Stimulated activated CD8-positive, alpha-beta memory T cell treated with anti-CD3 and anti-CD28 coated beads, Interleukin-15, amount 100 ng/mL, for 24 hours (primary cell): ENCODE data around the gene KLHL2.
A peak's percentile ranks its signal among the peaks of the same experiment; 100 is the strongest.
"Not testable (repeated sequence)": the region's sequence is repeated elsewhere in the genome, so short reads cannot be mapped to it uniquely, and the experiment has no call there.

Experiments used
- DNase-seq: peaks from one replicate; pipeline ENCODE4 v3.0.0-alpha.2; 2020; ENCODE audit warnings: low read depth

The KLHL2 gene, protein sequence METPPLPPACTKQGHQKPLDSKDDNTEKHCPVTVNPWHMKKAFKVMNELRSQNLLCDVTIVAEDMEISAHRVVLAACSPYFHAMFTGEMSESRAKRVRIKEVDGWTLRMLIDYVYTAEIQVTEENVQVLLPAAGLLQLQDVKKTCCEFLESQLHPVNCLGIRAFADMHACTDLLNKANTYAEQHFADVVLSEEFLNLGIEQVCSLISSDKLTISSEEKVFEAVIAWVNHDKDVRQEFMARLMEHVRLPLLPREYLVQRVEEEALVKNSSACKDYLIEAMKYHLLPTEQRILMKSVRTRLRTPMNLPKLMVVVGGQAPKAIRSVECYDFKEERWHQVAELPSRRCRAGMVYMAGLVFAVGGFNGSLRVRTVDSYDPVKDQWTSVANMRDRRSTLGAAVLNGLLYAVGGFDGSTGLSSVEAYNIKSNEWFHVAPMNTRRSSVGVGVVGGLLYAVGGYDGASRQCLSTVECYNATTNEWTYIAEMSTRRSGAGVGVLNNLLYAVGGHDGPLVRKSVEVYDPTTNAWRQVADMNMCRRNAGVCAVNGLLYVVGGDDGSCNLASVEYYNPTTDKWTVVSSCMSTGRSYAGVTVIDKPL

DNA sequence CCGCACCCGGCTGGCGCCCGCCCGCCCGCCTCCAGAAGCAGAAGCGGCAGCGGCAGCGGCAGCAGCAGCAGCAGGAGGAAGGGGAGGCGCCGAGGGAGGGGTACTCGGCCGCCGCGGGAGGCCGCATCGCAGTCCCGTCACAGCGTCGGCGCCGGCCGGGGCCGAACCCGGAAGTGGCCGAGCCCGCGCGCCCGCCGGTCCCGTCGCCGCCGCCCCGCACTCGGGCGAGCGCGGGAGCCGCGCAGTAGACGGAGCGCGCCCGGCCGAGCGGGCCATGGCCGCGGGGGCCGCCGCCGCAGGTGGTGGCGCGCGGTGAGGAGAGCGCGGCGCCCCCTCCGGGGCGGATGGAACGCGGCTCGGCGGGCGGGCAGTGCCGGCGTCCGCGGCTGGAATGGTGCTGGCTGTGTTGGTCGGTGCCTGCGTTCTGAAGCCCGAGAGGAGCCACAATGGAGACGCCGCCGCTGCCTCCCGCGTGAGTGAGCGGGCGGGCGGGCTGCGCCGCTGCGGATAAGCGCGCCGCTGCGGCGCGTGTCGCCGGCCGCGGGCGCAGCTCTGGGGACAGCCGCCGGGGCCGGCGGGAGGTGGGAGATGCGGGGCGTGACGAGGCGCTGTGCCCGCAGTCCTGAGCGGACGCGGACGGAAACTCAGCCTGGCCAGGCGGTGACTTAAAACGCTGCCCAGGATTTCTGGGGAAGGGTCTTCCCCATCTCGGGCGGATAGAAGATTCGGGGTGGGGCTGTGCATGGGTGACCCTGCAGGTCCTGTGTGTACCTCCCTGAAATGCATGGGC, at the start of gene KLHL2:
Gene KLHL2 (plus strand): TSS at position 131 of the 790 bp plus-strand sequence. CDS start 316 bp downstream, at position 447.
- DNase-seq = peak; percentile 47

DNA sequence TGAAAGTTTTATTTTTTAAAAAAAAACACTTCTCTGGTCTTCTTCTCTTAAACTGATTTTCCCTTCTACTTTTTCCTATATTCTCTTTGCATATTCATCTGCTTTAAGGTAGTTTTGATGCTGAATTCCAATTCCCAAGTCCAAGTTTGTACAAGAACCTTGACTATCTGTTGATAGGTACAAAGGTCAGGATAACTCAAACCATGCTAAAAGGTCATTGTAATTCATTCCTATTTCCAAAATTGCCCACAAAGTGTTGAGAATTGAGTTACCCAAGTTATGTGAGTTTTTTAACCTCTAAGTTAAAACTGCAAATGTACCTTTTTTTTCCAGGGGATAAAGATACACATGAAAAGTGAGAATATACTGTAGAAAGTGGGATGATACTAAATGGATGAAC, 48.6 kb upstream of the KLHL2 start:
- no peak for DNase-seq

DNA sequence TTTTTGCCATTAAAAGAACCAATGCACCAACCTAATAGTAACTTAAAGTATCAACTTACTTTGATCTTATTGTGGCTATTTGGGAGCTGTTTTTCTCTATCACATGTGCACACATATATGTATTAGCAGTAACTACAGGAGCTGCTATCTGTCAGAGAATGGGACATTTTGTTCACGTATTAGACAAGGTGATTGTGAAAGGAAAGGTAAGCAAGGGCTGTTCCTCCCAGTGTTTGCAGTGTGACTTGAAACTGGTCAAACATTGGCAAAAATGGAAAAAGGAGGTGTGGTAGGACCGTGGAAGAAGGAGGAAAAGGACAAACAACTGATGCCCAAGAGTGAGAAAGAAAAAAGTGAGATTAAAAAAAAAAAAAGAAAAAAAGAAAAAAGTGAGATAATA, 43.1 kb upstream of the KLHL2 start:
- no peak for DNase-seq

DNA sequence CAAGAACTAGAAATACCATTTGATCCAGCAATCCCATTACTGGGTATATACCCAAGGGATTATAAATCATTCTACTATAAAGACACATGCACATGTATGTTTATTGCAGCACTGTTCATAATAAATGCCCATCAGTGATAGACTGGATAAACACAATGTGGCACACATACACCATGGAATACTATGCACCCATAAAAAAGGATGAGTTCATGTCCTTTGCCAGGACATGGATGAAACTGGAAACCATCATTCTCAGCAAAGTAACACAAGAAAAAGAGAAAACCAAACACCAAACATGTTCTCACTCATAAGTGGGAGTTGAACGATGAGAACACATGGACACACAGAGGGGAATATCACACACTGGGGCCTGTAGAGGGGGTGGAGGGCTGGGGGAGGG, 40.5 kb upstream of the KLHL2 start:
- DNase-seq = not testable (repeated sequence)

DNA sequence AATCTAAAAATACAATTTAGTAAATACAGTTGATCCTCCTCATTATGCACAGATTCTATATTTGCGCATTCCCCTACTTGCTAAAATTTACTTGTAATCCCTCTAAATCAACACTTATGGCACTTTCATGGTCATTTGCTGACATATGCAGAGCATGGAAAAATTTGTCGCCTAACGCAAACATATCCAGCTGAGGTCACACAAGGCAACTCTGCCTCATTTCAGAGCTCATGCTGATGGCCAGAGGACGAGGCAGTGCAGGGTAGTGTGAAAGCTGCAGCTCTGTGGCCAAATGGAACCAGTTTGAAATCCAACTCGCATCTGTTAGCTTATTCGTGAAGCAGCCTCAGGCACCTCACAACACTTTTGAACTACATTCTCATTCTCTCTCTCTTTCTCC, 39.7 kb upstream of the KLHL2 start:
- no peak for DNase-seq

DNA sequence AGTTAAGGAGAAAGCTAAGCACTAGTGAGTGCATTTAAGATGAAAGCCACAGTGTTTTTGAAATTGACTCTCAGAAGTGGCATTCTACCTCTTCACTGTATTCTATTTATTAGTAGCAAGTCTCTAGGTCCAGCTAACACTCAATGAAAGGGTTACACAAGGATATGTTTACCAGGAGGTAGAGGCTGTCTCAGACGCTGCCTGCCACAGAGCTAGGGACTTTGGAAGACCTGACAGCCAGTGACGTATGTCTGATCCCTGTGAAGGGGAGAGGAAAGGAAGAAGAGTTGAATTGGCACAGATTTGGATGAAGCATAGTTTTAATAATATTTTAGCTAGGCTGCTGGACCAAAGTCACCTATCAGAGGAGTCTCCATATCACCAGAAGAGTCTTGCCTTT, 36.5 kb upstream of the KLHL2 start:
- no peak for DNase-seq

DNA sequence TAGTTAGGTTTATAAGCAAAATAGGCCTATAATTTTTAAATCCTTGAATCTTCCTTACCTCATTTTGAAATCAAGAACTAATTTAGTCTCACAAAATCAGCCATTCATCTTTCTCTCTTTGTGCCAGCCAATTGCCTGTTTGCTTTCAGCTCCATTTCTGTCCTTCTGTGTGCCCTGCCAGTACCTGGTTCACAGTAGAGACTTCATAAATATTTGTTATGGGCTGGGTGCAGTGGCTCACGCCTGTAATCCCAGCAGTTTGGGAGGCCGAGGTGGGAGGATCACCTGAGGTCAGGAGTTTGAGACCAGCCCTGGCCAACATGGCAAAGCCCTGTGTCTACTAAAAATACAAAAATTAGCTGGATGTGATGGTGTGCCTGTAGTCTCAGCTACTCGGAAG, 31.9 kb upstream of the KLHL2 start:
- DNase-seq = not testable (repeated sequence)

DNA sequence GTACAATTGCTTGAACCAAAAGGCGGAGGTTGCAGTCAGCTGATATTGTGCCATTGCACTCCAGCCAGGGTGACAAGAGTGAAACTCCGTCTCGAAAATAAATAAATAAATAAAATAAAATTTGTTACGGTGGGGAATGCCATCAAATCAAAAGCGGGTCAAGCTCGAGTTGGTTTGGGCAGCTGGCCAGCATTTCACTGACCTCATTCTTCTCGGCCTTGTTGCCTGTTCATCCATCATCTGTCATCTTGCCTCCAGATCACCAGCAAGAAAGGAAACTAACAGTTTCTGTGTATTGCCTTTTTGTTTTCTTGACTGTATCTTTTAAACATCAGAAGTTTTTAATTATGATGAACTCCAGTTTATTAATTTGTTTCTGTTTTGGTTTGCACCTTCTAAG, 31.5 kb upstream of the KLHL2 start:
- no peak for DNase-seq

DNA sequence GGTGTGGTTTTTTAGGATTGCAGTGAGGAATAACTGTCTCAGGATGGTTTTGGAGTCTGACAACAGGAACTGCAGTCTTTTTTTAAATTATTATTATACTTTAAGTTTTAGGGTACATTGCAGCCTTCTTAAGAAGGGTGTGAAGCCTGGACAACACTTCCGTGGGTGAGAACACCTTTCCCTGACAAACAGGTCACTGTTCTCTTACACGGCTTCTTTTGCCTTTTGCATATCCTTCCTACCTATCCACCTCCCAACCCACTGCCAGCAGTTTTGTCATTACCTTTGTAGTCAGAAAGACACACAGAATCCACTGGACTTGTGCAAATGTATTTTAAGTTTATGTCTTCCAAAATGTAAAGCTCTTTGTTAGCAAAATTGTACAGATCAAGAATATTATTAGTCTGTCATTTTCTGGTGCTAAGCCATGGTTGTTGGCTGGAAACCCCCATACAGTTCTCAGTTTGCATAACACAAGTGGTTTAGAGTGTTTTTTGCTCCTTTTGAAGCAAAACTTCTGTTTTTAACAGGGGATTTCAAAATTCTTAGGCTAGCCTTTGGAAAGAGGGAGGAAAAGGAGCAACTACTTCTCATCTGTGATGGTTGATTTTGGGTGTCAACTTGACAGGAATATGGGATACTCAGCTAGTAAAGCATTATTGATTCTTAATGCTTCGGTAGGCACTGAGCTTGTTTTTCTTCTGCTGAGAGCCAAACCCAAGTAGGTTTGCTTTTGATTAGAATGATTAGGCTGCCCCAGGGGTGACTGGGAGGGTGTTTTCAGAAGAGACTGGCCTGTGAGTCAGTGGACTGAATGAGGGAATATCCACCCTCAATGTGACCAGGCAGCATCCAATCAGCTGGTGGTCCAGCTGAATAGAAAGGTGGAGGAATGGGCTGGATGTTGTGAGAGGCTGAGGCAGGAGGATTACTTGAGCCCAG, 29.4 kb upstream of the KLHL2 start:
- DNase-seq = no peak

DNA sequence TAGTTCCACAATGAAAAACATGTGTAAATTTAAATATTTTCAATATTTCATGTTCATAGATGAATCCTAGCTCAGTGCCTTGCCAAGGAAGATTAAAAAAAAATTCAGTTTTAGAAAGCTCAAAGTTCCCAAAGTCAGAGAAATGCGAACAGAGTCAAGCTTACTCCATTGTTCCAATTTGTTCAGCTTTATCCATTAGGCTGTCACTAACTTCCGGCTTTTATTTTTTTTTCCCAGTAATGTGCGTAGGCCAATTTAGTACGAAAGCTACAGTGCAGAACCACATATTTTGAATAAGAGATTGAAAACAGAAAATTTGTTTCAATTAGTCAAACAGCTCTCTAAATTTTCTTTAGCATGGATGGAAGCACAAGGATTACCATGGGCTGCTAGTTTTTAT, 23.1 kb upstream of the KLHL2 start:
- no peak for DNase-seq

DNA sequence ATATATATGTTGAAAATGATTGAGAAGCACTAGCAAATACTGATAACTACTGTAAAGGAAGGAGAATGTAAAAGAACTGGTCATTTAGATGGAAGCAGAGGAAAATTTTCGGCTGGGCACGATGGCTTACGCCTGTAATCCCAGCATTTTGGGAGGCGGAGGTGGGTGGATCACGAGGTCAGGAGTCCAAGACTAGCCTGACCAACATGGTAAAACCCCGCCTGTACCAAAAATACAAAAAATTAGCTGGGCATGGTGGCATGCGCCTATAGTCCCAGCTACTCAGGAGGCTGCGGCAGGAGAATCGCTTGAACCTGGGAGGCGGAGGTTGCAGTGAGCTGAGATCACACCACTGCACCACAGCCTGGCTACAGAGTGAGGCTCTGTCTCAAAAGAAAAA, 22.4 kb upstream of the KLHL2 start:
- DNase-seq = not testable (repeated sequence)

DNA sequence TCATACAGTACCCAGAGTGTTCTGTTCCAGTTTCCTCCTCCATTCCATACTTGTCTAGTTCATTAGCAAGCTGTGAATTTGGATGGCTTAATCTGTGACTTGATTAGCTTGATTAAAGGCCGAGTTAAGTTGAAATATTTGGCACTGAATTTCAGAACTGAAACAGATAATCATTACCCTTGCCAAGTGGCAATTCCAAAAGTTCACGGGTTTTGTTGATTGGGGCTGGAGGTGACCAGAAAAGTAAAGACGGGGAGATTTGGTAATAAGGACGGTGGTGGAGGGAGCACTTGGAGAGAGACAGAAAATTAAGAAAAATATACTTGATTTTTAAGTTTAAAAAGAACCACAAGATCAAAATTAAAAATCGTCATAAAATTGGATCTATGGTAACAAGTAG, 21.9 kb upstream of the KLHL2 start:
- DNase-seq = no peak

DNA sequence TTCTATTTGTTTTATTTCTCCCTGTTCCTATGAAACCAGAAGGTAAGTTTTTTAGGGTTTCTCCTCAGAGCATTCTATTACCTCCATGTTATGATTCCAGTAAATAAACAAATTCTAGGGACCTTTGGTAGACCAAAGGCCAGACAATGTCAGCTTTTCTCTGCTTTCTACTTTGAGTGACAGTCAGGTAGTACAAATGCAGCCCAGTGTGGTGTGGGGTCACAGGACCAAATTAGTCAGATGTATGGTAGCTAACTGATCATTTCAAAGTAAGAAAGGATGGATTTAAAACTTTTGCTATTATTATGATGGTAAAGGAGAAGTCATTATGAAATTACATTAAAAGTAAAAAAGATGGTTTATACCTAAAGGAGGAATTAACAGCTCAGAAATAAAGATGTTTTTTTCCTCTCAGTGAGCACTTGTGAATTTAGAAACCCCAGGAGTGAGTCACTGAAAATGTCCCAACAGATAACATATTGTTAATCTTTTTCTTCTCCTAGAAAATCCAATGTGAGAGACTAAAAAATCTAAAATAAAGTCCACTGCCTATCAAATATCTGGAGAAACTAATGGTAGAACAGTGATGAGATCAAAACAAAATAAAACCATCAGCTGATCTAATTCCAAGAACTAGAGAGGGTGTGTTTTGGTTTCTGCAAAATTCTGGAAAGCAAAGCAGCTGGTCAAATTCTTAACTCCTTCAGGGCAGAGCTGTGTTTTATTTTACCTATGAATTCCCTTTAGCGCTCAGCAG, 16.6 kb upstream of the KLHL2 start:
- DNase-seq = no peak

DNA sequence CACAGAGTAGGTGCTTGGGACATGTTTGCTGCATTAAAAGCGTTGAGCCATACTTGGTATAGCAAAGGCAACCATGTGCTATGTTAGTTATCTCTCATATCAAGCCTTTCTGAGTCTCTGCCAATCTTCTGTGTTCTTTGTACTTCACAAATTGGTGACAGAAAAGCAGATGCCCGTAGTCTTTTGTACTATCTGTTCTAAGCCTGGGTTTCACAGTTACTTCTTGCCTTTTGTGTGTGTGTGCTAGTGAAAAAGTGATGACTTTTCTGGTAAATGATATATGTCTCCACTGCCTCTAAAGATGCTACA, 16.1 kb upstream of the KLHL2 start:
- DNase-seq = no peak

DNA sequence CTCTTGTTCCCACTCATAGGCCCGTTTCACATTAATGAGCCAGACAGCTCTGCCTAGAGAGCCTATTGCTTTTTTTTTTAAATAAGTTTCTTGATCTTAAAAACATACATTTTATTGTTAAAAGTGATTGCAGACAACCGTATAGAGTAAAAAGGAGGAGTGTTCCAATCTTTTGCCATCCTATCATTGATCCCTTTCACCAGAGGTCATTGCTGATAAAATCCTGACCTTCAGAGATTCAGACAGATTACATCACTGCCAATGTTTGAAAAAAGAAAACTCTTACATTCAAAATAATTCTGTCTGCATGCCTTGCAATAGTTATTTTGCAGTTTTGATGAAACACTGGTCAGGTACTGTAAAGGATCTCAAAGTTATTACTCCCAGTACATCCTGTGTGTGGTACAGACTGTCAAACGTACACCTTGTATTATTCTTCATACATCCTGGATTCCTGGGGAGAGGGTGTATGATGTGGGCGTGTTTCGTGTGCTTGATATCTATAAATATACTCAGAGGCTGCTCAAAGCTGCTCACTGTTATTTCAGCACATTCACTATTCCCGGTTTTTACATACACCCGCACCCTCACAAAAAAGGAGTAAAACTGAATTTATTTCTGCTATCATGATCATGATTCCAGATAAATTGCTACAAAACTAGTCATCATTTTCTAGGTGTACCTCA, 15.4 kb upstream of the KLHL2 start:
- no peak for DNase-seq

DNA sequence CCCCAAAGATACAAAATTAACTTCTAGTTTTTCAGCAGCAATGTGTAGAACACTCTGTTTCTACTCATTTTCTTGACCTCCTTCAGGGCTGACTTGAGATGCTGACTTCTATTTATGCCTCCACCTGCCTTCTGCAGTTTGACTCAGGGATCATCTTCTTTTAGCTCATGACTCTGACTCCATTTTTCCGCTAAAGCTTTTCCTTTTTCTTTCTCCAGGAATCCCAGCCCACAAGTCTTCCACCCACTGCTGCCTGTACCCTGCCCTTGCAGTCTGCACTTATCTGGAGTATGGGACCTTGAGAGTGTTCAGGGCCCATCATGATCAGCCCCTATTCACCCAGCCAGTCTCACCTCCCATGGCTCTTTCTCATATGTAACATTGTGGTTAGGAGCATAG, 14.9 kb upstream of the KLHL2 start:
- no peak for DNase-seq

DNA sequence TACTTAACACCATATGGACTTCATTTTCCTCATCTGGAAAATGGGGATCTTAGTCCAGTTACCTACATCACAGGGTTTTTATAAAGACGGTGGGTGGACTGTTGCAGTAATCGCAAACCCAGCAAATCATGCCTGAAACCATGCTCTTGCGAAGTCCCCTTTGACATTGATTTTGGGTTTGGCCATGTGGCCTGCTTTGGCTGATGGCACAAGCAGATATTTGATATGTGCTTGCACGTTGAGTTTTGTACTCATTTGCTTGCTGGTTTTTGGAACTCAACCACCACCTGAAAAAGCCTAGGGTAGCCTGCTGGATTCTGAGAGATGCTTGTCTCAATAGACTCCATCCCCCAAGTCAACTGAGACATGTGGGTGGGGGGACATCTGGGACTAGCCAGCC, 14.4 kb upstream of the KLHL2 start:
- no peak for DNase-seq

DNA sequence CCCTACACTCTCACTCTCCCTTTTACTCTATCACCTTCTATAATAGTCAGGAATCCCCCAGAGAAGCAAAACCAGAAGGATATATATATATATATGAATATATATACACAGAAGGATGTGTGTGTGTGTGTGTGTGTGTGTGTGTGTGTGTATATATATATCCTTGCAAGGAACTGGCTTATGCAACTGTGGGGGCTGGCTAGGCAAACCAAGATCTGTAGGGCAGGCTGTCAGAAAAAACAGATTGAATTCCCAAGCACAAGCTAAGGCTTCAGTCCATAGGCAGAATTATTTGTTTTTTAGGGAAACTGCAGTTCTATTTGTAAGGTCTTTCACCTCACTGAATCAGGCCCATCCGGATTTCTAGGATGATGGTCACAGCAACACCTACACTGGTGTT, 13.0 kb upstream of the KLHL2 start:
- no peak for DNase-seq

DNA sequence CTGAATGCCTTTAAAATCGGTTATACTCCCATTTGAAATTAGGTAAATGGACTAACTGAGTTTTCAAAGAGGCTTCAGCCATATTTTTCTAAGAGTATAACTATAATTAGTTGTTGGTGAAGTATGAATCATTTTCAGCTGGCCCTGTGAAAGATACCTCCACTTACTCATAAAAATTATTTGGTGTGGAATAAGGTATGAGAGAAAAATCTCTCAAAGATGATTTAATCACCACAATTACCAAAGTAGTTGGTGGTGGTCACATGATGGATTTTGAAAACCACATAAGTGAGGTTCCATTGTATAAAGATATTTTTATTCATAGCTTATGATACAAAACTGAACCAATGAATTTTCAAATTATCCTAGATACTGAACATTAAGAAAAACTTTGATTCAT, 9.0 kb upstream of the KLHL2 start:
- DNase-seq = no peak

DNA sequence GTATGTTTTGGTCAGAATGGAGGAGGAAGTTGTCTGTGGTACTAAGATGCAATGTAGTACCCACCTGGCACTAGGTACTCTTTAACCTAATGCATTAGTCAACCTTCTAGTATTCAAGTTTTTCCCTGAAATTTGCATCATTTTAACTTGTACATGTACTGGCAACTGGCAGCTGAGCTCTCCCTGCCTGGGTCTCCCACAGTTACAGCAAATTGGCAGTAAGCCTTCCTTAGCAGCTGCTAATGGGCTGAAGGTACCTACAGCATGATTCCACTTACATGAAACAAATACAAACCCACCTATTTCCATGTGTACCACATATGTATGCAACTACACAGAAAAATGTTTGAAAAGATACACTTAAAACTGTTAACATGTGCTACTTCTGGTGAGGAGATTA, 8.1 kb upstream of the KLHL2 start:
- DNase-seq = no peak

DNA sequence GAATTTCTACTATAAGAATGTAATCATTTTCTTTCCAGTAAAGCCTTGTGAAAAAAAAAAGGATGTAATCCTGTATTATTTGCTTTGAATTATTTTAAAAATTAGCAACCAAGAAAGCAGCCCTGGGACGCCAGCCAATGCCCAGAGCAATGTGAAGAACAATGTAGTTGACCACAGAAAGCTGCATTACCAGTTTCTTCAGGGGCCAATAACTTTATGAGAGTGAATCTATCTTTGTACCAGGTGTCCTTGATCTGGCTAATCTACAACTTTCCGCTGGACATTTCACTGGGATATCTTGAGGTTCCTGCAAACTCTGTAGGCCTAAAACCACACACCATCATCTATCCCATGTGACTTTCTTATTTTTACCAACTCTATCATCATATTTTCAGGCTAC, 7.6 kb upstream of the KLHL2 start:
- no peak for DNase-seq
